ENCODE data around the gene DCK.

- no peak for TF ChIP-seq EZH2 (IDR thresholded peaks at IDR 0.05; ENCODE audit: low read depth)
- TF ChIP-seq CTCF (conservative IDR thresholded peaks at IDR 0.05), result no peak
These were observed 17.2 kb upstream of the DCK start for GRCh38 chr4:70976252-70976651.

Measured in PC-9 (cell line).